ENCODE results near the gene KCNH2. TPM values are rescaled to one million over a fixed set of nuclear protein-coding genes. Genes with fewer than 3 reads are reported as not detected.

The KCNH2 gene
- total RNA-seq, 1 experiment from 2014 or later, result 16.2 TPM

DNA sequence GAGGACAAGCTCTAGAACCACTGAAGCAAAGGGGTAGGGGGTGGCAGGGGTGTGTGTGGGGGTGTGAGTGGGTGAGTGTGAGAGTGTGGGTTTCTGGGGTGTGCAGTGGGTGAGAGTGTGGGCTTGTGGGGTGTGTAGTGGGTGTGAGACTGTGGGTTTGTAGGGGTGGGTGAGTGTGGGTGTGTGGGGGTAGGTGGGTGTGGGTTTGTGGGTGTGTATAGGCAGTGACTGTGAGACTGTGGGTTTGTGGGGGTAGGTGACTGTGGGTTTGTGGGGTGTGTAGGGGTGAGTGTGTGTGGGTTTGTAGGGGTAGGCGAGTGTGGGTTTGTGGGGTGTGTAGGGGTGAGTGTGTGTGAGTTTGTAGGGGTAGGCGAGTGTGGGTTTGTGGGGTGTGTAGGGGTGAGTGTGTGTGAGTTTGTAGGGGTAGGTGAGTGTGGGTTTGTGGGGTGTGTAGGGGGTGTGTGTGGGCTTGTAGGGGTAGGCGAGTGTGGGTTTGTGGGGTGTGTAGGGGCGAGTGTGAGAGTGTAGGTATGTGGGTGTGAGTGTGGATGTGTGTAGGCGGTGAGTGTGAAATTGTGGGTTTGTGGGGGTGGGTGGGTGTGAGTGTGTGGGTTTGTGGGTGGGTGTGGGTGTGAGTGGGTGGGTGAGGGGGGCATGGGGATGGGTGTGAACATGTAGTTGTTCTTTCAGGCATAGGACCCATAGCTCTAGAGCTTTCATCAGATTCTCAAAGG is 21.5 kb upstream of the KCNH2 start (continued):
- TF ChIP-seq, protein P1, sequence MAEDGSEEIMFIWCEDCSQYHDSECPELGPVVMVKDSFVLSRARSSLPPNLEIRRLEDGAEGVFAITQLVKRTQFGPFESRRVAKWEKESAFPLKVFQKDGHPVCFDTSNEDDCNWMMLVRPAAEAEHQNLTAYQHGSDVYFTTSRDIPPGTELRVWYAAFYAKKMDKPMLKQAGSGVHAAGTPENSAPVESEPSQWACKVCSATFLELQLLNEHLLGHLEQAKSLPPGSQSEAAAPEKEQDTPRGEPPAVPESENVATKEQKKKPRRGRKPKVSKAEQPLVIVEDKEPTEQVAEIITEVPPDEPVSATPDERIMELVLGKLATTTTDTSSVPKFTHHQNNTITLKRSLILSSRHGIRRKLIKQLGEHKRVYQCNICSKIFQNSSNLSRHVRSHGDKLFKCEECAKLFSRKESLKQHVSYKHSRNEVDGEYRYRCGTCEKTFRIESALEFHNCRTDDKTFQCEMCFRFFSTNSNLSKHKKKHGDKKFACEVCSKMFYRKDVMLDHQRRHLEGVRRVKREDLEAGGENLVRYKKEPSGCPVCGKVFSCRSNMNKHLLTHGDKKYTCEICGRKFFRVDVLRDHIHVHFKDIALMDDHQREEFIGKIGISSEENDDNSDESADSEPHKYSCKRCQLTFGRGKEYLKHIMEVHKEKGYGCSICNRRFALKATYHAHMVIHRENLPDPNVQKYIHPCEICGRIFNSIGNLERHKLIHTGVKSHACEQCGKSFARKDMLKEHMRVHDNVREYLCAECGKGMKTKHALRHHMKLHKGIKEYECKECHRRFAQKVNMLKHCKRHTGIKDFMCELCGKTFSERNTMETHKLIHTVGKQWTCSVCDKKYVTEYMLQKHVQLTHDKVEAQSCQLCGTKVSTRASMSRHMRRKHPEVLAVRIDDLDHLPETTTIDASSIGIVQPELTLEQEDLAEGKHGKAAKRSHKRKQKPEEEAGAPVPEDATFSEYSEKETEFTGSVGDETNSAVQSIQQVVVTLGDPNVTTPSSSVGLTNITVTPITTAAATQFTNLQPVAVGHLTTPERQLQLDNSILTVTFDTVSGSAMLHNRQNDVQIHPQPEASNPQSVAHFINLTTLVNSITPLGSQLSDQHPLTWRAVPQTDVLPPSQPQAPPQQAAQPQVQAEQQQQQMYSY (CRISPR knock-in tag; IDR thresholded peaks at IDR 0.05), result no peak

DNA sequence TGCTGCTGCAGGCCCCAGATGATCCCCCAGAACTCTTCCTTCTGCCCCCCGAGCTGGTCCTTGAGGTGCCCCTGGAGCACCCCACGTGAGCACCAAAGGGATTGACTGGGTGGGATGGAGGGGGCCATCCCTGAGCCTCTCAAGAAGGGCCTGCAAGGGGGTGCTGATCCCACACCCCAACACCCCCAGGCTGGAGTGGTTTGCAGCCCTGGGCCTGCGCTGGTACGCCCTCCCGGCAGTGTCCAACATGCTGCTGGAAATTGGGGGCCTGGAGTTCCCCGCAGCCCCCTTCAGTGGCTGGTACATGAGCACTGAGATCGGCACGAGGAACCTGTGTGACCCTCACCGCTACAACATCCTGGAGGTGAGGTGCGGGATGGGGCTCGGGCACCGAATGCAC is 20.9 kb upstream of the KCNH2 start:
- Mint-ChIP-seq H3K4me3 (no peak overlapping the region), H3K27me3 (ENCODE audit: low read depth) (peaks cover 2% of the 10 kb centered on the region; the same call in 1 of the 2 replicates), H3K27ac (no peak overlapping the region), H3K9me3 (no peaks in the 10 kb centered on the region), H3K4me1 (peaks cover 4% of the 10 kb centered on the region; the same call in 1 of the 2 replicates), H3K36me3 (no peaks in the 10 kb centered on the region)
- TF ChIP-seq KAT7 (CRISPR knock-in tag; IDR thresholded peaks at IDR 0.05; ENCODE audit: borderline replicate concordance), result no peak
- DNase-seq (ENCODE audit: low spot score) (no peak), ATAC-seq (no peak)
- CTCF ChIA-PET, result interaction anchor here (2.1 to 5.5 kb wide), 2 partner anchors 10 to 11 kb away, joined by 6 to 61 read pairs; no protein-coding TSS in a partner anchor
- POLR2A ChIA-PET, result no interaction called here

GRCh38 chr7:150998341-150998740 is 20.2 kb upstream of the KCNH2 start:
- no peak for TF ChIP-seq USF1 (CRISPR knock-in tag; IDR thresholded peaks at IDR 0.05)
- no peak for TF ChIP-seq MLX (CRISPR knock-in tag; IDR thresholded peaks at IDR 0.05)
- no peak for TF ChIP-seq ZNF232 (CRISPR knock-in tag; IDR thresholded peaks at IDR 0.05)
- no peak for TF ChIP-seq CBFB (CRISPR knock-in tag; IDR thresholded peaks at IDR 0.05; ENCODE audit: low read depth)
- TF ChIP-seq FOXJ3 (CRISPR knock-in tag; IDR thresholded peaks at IDR 0.05; ENCODE audit: borderline replicate concordance), result no peak
- TF ChIP-seq NFYB (CRISPR knock-in tag; conservative IDR thresholded peaks at IDR 0.05; ENCODE audit: low read depth), result no peak
- TF ChIP-seq, protein P2, sequence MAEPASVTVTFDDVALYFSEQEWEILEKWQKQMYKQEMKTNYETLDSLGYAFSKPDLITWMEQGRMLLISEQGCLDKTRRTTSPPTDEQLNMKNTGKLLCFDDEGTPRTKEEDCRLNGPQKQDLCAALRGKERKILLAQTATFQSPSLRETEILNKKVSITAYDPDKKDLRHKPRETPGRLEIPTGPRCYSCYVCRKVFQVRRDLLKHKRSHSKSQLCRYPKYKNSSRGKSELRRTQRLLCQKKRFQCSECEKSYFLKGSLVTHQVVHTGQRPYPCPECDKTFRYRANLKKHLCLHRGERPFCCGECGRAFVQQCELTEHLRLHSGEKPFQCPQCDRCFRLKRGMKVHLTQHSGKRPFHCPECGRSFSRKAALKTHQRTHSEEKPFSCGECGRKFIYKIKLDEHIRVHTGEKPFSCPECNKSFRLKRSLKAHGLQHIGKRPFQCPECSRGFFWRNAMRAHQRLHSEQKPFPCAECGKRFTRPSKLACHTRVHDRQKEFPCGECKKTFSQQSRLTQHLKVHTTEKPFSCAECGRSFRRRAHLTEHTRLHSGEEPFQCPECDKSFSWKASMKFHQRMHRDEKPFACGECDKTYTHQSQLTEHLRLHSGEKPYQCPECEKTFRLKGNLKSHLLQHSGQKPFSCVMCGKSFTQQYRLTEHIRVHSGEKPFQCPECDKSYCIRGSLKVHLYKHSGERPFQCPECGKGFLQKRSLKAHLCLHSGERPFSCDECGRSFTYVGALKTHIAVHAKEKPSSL (CRISPR knock-in tag; conservative IDR thresholded peaks at IDR 0.05), result no peak
- no peak for TF ChIP-seq NR2C2 (CRISPR knock-in tag; IDR thresholded peaks at IDR 0.05)
- no peak for TF ChIP-seq PRRX2 (CRISPR knock-in tag; IDR thresholded peaks at IDR 0.05)
- TF ChIP-seq, protein P3, sequence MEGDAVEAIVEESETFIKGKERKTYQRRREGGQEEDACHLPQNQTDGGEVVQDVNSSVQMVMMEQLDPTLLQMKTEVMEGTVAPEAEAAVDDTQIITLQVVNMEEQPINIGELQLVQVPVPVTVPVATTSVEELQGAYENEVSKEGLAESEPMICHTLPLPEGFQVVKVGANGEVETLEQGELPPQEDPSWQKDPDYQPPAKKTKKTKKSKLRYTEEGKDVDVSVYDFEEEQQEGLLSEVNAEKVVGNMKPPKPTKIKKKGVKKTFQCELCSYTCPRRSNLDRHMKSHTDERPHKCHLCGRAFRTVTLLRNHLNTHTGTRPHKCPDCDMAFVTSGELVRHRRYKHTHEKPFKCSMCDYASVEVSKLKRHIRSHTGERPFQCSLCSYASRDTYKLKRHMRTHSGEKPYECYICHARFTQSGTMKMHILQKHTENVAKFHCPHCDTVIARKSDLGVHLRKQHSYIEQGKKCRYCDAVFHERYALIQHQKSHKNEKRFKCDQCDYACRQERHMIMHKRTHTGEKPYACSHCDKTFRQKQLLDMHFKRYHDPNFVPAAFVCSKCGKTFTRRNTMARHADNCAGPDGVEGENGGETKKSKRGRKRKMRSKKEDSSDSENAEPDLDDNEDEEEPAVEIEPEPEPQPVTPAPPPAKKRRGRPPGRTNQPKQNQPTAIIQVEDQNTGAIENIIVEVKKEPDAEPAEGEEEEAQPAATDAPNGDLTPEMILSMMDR (IDR thresholded peaks at IDR 0.05), result no peak
- TF ChIP-seq JUN (CRISPR knock-in tag; IDR thresholded peaks at IDR 0.05), result no peak
- TF ChIP-seq RELA (CRISPR knock-in tag; IDR thresholded peaks at IDR 0.05; ENCODE audit: borderline replicate concordance), result no peak
- TF ChIP-seq CREM (CRISPR knock-in tag; IDR thresholded peaks at IDR 0.05), result no peak
- TF ChIP-seq, protein P4, sequence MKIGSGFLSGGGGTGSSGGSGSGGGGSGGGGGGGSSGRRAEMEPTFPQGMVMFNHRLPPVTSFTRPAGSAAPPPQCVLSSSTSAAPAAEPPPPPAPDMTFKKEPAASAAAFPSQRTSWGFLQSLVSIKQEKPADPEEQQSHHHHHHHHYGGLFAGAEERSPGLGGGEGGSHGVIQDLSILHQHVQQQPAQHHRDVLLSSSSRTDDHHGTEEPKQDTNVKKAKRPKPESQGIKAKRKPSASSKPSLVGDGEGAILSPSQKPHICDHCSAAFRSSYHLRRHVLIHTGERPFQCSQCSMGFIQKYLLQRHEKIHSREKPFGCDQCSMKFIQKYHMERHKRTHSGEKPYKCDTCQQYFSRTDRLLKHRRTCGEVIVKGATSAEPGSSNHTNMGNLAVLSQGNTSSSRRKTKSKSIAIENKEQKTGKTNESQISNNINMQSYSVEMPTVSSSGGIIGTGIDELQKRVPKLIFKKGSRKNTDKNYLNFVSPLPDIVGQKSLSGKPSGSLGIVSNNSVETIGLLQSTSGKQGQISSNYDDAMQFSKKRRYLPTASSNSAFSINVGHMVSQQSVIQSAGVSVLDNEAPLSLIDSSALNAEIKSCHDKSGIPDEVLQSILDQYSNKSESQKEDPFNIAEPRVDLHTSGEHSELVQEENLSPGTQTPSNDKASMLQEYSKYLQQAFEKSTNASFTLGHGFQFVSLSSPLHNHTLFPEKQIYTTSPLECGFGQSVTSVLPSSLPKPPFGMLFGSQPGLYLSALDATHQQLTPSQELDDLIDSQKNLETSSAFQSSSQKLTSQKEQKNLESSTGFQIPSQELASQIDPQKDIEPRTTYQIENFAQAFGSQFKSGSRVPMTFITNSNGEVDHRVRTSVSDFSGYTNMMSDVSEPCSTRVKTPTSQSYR (CRISPR knock-in tag; IDR thresholded peaks at IDR 0.05), result no peak
- TF ChIP-seq GTF2I (CRISPR knock-in tag; conservative IDR thresholded peaks at IDR 0.05), result no peak
- no peak for TF ChIP-seq EMX1 (CRISPR knock-in tag; IDR thresholded peaks at IDR 0.05)
- no peak for TF ChIP-seq TP53 (CRISPR knock-in tag; IDR thresholded peaks at IDR 0.05)
- no peak for TF ChIP-seq ESRRA (CRISPR knock-in tag; IDR thresholded peaks at IDR 0.05; ENCODE audit: borderline replicate concordance)
- no peak for TF ChIP-seq ZNF423 (CRISPR knock-in tag; IDR thresholded peaks at IDR 0.05)
- TF ChIP-seq ZNF317 (CRISPR knock-in tag; IDR thresholded peaks at IDR 0.05; ENCODE audit: borderline replicate concordance, low read depth), result no peak
- H3K4me3 Mint-ChIP-seq, result no peak overlapping the region
- no peak for DNase-seq (ENCODE audit: low spot score)
- H3K27ac Mint-ChIP-seq, result no peak overlapping the region
- no peaks in the 10 kb centered on the region for H3K9me3 Mint-ChIP-seq
- ChIA-PET POLR2A (no interaction called here), CTCF (interaction anchor here (2.1 to 5.5 kb wide), 2 partner anchors 10 to 11 kb away, joined by 6 to 61 read pairs; no protein-coding TSS in a partner anchor)
- no peaks in the 10 kb centered on the region for H3K36me3 Mint-ChIP-seq
- no peak for ATAC-seq
- H3K4me1 Mint-ChIP-seq, result peaks cover 7% of the 10 kb centered on the region; the same call in 1 of the 2 replicates
- peaks cover 2% of the 10 kb centered on the region; the same call in 1 of the 2 replicates for H3K27me3 Mint-ChIP-seq (ENCODE audit: low read depth)

Measured in WTC11 (cell line).